Adipocyte (in vitro differentiated cells): Measurements from ENCODE around the gene FAM25C.
"Not testable (repeated sequence)": the region's sequence is repeated elsewhere in the genome, so short reads cannot be mapped to it uniquely, and the experiment has no call there.

ENCODE experiments used
- DNase-seq: peaks from one replicate; pipeline ENCODE4 v3.0.0-alpha.2; 2015; ENCODE audit warnings: low read depth
- H3K27me3 ChIP-seq: replicated peaks from 2 replicates; pipeline ENCODE4 v1.7.0; 2013; ENCODE audit warnings: mild to moderate bottlenecking, low read length, moderate library complexity; ENCODE audit not compliant: control insufficient read depth, insufficient read depth
- H3K36me3 ChIP-seq: 2 replicates; pipeline ENCODE4 v1.7.0; 2013; ENCODE audit warnings: low read length, mild to moderate bottlenecking, moderate library complexity; ENCODE audit not compliant: control insufficient read depth, insufficient read depth, severe bottlenecking
- H3K4me1 ChIP-seq: 2 replicates; pipeline ENCODE4 v1.7.0; 2013; ENCODE audit warnings: mild to moderate bottlenecking, low read length, moderate library complexity; ENCODE audit not compliant: control insufficient read depth, insufficient read depth
- H3K4me3 ChIP-seq: 2 replicates; pipeline ENCODE4 v1.7.0; 2013; ENCODE audit warnings: mild to moderate bottlenecking, low read length, moderate library complexity
- H3K9ac ChIP-seq: 2 replicates; pipeline ENCODE4 v1.7.0; 2013; ENCODE audit warnings: mild to moderate bottlenecking, low read length, moderate library complexity
- H3K9me3 ChIP-seq: 2 replicates; pipeline ENCODE4 v1.7.0; 2013; ENCODE audit warnings: mild to moderate bottlenecking, low read length, moderate library complexity; ENCODE audit not compliant: control insufficient read depth

The FAM25C gene

DNA sequence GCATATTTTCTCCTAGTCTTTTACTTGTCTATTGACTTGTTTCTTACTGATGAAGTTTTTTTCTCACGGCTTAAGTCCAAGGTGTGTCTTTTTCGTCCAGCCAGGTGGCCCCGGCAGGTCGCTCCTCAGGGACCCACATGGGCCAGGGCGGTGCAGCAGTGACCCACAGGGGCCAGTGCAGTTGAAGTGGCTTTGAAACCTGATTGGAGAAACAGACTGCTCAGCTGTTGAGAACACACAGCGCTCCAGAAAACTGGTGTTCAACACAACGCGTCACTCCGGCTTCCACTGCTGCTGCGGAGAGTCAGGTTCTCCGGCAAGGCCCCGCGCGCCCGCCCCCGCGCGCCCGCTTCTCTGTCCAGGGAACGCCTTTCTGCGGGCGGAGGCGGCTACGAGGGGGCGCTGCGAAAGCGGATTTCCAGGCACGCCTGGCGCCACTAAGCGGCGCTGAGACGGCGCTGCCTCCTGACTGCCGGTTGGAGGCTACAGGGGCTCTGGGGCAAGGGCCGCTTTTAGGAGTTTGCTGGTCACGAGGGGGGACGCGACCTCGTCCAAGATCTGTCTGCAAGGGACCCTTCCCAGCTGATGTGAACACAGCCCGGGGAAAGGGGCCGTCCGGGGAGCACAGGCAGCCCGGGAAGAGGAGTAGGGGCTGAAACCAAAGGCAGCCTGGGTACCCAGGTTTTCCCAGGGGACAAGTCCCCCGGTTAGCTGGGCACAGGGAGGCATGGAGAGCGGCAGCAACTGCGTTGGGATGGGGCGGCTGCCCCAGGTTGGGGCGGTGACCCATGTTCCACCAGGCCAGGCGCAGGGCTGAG, 13.0 kb downstream of the FAM25C start:
- H3K36me3 ChIP-seq, H3K9ac ChIP-seq, H3K27me3 ChIP-seq, H3K4me1 ChIP-seq, H3K9me3 ChIP-seq, DNase-seq, H3K4me3 ChIP-seq: not testable (repeated sequence)

GRCh38 chr10:47975409-47975808, 24.2 kb downstream of the FAM25C start:
- H3K27me3 ChIP-seq = not testable (repeated sequence)

GRCh38 chr10:47973131-47973530, 26.5 kb downstream of the FAM25C start:
- not testable (repeated sequence) for H3K4me1 ChIP-seq, H3K27me3 ChIP-seq

More at GRCh38 chr10:47975409-47975808, 24.2 kb downstream of the FAM25C start:
- not testable (repeated sequence) for H3K4me1 ChIP-seq, DNase-seq, H3K4me3 ChIP-seq, H3K9ac ChIP-seq, H3K9me3 ChIP-seq, H3K36me3 ChIP-seq

GRCh38 chr10:47972077-47972476, 27.5 kb downstream of the FAM25C start:
- H3K4me1 ChIP-seq, H3K9me3 ChIP-seq, DNase-seq, H3K36me3 ChIP-seq, H3K27me3 ChIP-seq, H3K9ac ChIP-seq, H3K4me3 ChIP-seq: not testable (repeated sequence)

More at GRCh38 chr10:47973131-47973530, 26.5 kb downstream of the FAM25C start:
- H3K4me3 ChIP-seq, H3K9ac ChIP-seq, H3K9me3 ChIP-seq, H3K36me3 ChIP-seq, DNase-seq: not testable (repeated sequence)

GRCh38 chr10:47971598-47971997, 28.0 kb downstream of the FAM25C start:
- not testable (repeated sequence) for H3K9ac ChIP-seq, H3K9me3 ChIP-seq, H3K27me3 ChIP-seq, H3K36me3 ChIP-seq, DNase-seq, H3K4me3 ChIP-seq, H3K4me1 ChIP-seq

GRCh38 chr10:47970047-47970446, 29.5 kb downstream of the FAM25C start:
- not testable (repeated sequence) for H3K9me3 ChIP-seq, H3K4me3 ChIP-seq, H3K4me1 ChIP-seq, DNase-seq, H3K9ac ChIP-seq, H3K36me3 ChIP-seq, H3K27me3 ChIP-seq

GRCh38 chr10:47968988-47969387, 30.6 kb downstream of the FAM25C start:
- not testable (repeated sequence) for H3K4me1 ChIP-seq, H3K27me3 ChIP-seq, DNase-seq, H3K36me3 ChIP-seq, H3K9ac ChIP-seq, H3K4me3 ChIP-seq, H3K9me3 ChIP-seq

GRCh38 chr10:47964280-47965063, 35.1 kb downstream of the FAM25C start:
- not testable (repeated sequence) for H3K9me3 ChIP-seq, DNase-seq, H3K4me3 ChIP-seq, H3K9ac ChIP-seq, H3K27me3 ChIP-seq, H3K4me1 ChIP-seq, H3K36me3 ChIP-seq

GRCh38 chr10:47962785-47963184, 36.8 kb downstream of the FAM25C start:
- not testable (repeated sequence) for H3K9ac ChIP-seq, H3K4me1 ChIP-seq, H3K9me3 ChIP-seq, H3K27me3 ChIP-seq, H3K36me3 ChIP-seq, DNase-seq, H3K4me3 ChIP-seq

GRCh38 chr10:47960699-47961098, 38.9 kb downstream of the FAM25C start:
- not testable (repeated sequence) for H3K4me3 ChIP-seq, H3K9ac ChIP-seq, H3K9me3 ChIP-seq, H3K4me1 ChIP-seq, DNase-seq, H3K27me3 ChIP-seq, H3K36me3 ChIP-seq

DNA sequence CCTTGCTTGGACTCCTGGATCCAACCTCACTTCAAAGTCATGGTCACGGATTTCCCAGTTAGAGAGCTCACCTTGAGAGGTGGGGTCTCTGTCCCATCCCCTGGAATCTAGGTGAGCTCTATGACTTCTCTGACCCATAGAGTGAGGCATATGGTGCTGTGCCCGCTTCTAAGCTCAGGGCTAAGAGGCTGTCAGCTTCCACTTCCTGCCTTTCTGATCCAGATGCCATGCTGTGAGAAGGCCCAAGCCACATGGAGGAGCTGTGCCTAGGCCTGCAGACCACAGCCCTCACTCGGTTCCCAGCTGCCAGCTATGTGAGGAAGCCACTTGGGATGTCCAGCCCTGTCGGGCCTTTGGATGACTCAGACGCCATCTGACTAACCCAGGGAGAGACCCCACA, 39.9 kb downstream of the FAM25C start:
- H3K4me3 ChIP-seq, H3K9me3 ChIP-seq, DNase-seq, H3K9ac ChIP-seq, H3K4me1 ChIP-seq, H3K36me3 ChIP-seq, H3K27me3 ChIP-seq: not testable (repeated sequence)
